Endodermal cell (in vitro differentiated cells): Measurements from ENCODE around the gene CUX1. TPM values are rescaled to one million over a fixed set of nuclear protein-coding genes. Genes with fewer than 3 reads are reported as not detected.
A peak's percentile ranks its signal among the peaks of the same experiment; 100 is the strongest.
"Not testable (repeated sequence)": the region's sequence is repeated elsewhere in the genome, so short reads cannot be mapped to it uniquely, and the experiment has no call there.

Experiments used
- DNase-seq: peaks from one replicate; pipeline ENCODE4 v3.0.0-alpha.2; 2017
- H3K27ac ChIP-seq: 2 replicates; pipeline ENCODE4 v1.5.1; 2013; ENCODE audit warnings: mild to moderate bottlenecking, low read depth, low read length, moderate library complexity
- H3K27me3 ChIP-seq: 2 replicates; pipeline ENCODE4 v1.6.1; 2013; ENCODE audit warnings: mild to moderate bottlenecking, low read length, moderate library complexity; ENCODE audit not compliant: insufficient read depth, control insufficient read depth, poor library complexity, severe bottlenecking
- H3K36me3 ChIP-seq: 2 replicates; pipeline ENCODE4 v1.7.0; 2013; ENCODE audit warnings: mild to moderate bottlenecking, low read length, moderate library complexity; ENCODE audit not compliant: control insufficient read depth, insufficient read depth
- H3K4me1 ChIP-seq: one replicate; pipeline ENCODE4 v1.7.0; 2013; ENCODE audit warnings: low read length; ENCODE audit not compliant: control insufficient read depth, insufficient read depth
- H3K4me3 ChIP-seq: 2 replicates; pipeline ENCODE4 v1.5.1; 2013; ENCODE audit warnings: mild to moderate bottlenecking, low read length, moderate library complexity
- H3K9ac ChIP-seq: 2 replicates; pipeline ENCODE4 v1.6.1; 2013; ENCODE audit warnings: mild to moderate bottlenecking, low read length, moderate library complexity; ENCODE audit not compliant: poor library complexity, severe bottlenecking; ENCODE audit errors: extremely low read depth
- H3K9me3 ChIP-seq: 2 replicates; pipeline ENCODE4 v1.6.1; 2013; ENCODE audit warnings: mild to moderate bottlenecking, low read length, moderate library complexity; ENCODE audit not compliant: control insufficient read depth
- H3K27ac Mint-ChIP-seq: 2 replicates; pipeline ENCODE4 v1.8.0; 2020; ENCODE audit warnings: mixed read lengths
- H3K27me3 Mint-ChIP-seq: 2 replicates; pipeline ENCODE4 v1.8.0; 2021; ENCODE audit warnings: mild to moderate bottlenecking, mixed read lengths; ENCODE audit not compliant: insufficient read depth
- H3K36me3 Mint-ChIP-seq: 2 replicates; pipeline ENCODE4 v1.8.0; 2020; ENCODE audit warnings: low read depth, mixed read lengths
- H3K4me1 Mint-ChIP-seq: 2 replicates; pipeline ENCODE4 v1.8.0; 2020; ENCODE audit warnings: mixed read lengths
- H3K4me3 Mint-ChIP-seq: 2 replicates; pipeline ENCODE4 v1.8.0; 2020; ENCODE audit warnings: mild to moderate bottlenecking, moderate library complexity, mixed read lengths
- H3K9me3 Mint-ChIP-seq: 2 replicates; pipeline ENCODE4 v1.8.0; 2020; ENCODE audit warnings: mild to moderate bottlenecking, mixed read lengths
- CTCF ChIP-seq: fragments of 200-600 bp; sonication (generic); conservative IDR thresholded peaks from 2 replicates; pipeline ENCODE4 v1.5.0; 2021; ENCODE audit warnings: antibody characterized with exemption, mild to moderate bottlenecking
- WGBS, 2 experiments: methylation state at CpG; one replicate each; pipeline versions ENCODE4 v1.1.5 to v1.1.7; 2013; ENCODE audit warnings: missing lambda C conversion rate in 2 of 2, mixed read lengths in 1 of 2; ENCODE audit not compliant: insufficient coverage in 1 of 2, insufficient read length in 1 of 2; 5-methylcytosine and 5-hydroxymethylcytosine counted together
- total RNA-seq, 2 donors: library from RNA; stranded (reverse); fragmentation: NEBNext Ultra II Directional in 1 of 2; extraction: Animal tissue kit (Norgen Biotek cat#: 25700) in 1 of 2; gene quantifications; 2 replicates in 1 of 2; 3 replicates in 1 of 2; pipeline ENCODE4 v1.2.1, GENCODE V29; 2021

Gene CUX1
- total RNA-seq, 2 donors from 2014 or later, result 85.1 to 108 TPM

GRCh38 chr7:101929256-101929655, 111.8 kb downstream of the CUX1 start:
- no peak overlapping the region for H3K27ac Mint-ChIP-seq
- Histone ChIP-seq H3K36me3 (peaks cover 32% of the 10 kb centered on the region), H3K9me3 (peaks cover 17% of the 10 kb centered on the region), H3K27me3 (no peaks in the 10 kb centered on the region), H3K4me1 (peaks cover 13% of the 10 kb centered on the region), H3K4me3 (no peak overlapping the region), H3K27ac (no peak overlapping the region), H3K9ac (no peak overlapping the region)
- WGBS, 2 experiments, result 97 to 100% methylated on average over 2 to 4 of the region's 4 CpGs
- H3K9me3 Mint-ChIP-seq, result peaks cover 20% of the 10 kb centered on the region
- H3K4me3 Mint-ChIP-seq, result no peak overlapping the region
- TF ChIP-seq CTCF, result no peak
- peaks cover 34% of the 10 kb centered on the region for H3K4me1 Mint-ChIP-seq
- no peak for DNase-seq
- H3K27me3 Mint-ChIP-seq, result no peaks in the 10 kb centered on the region
- H3K36me3 Mint-ChIP-seq, result peaks cover 42% of the 10 kb centered on the region

GRCh38 chr7:101929911-101930310, 112.5 kb downstream of the CUX1 start:
- peaks cover 32% of the 10 kb centered on the region for H3K36me3 ChIP-seq
- H3K9me3 ChIP-seq, result peaks cover 17% of the 10 kb centered on the region
- not testable (repeated sequence) for H3K27me3 ChIP-seq, H3K27ac ChIP-seq, H3K27ac Mint-ChIP-seq, H3K4me3 Mint-ChIP-seq, H3K9ac ChIP-seq, H3K27me3 Mint-ChIP-seq, H3K4me3 ChIP-seq, DNase-seq
- H3K36me3 Mint-ChIP-seq, result peaks cover 38% of the 10 kb centered on the region
- WGBS, 2 experiments, result 81 to 96% methylated on average over 4 to 6 of the region's 6 CpGs
- peaks cover 17% of the 10 kb centered on the region for H3K4me1 ChIP-seq
- H3K9me3 Mint-ChIP-seq, result peaks cover 20% of the 10 kb centered on the region
- peaks cover 41% of the 10 kb centered on the region for H3K4me1 Mint-ChIP-seq

GRCh38 chr7:101932083-101932482, 114.7 kb downstream of the CUX1 start:
- Mint-ChIP-seq H3K36me3 (peaks cover 30% of the 10 kb centered on the region), H3K9me3 (peaks cover 20% of the 10 kb centered on the region), H3K27me3 (no peaks in the 10 kb centered on the region), H3K4me3 (no peak overlapping the region), H3K4me1 (peaks cover 59% of the 10 kb centered on the region), H3K27ac (peak overlapping the region; percentile 84)
- no peak for DNase-seq
- Histone ChIP-seq H3K27me3 (no peaks in the 10 kb centered on the region), H3K4me1 (peaks cover 32% of the 10 kb centered on the region), H3K9ac (no peak overlapping the region), H3K9me3 (peaks cover 17% of the 10 kb centered on the region), H3K27ac (no peak overlapping the region), H3K36me3 (peaks cover 22% of the 10 kb centered on the region), H3K4me3 (no peak overlapping the region)
- 91% methylated on average over 14 of the region's 14 CpGs for WGBS, 2 experiments
- no peak for TF ChIP-seq CTCF

GRCh38 chr7:101933028-101933427, 115.6 kb downstream of the CUX1 start:
- TF ChIP-seq CTCF, result no peak
- Mint-ChIP-seq H3K27me3 (no peaks in the 10 kb centered on the region), H3K27ac (peak overlapping the region; percentile 84), H3K36me3 (peaks cover 24% of the 10 kb centered on the region), H3K4me3 (no peak overlapping the region), H3K4me1 (peaks cover 64% of the 10 kb centered on the region), H3K9me3 (peaks cover 20% of the 10 kb centered on the region)
- H3K4me1 ChIP-seq, result peaks cover 32% of the 10 kb centered on the region
- no peak overlapping the region for H3K27ac ChIP-seq
- peaks cover 17% of the 10 kb centered on the region for H3K9me3 ChIP-seq
- peak overlapping the region; percentile 78 for H3K9ac ChIP-seq
- peaks cover 19% of the 10 kb centered on the region for H3K36me3 ChIP-seq
- no peak for DNase-seq
- no peak overlapping the region for H3K4me3 ChIP-seq
- 83% methylated on average over 3 of the region's 4 CpGs; no CpG with 5 or more reads in 1 of the 2 experiments for WGBS, 2 experiments
- H3K27me3 ChIP-seq, result no peaks in the 10 kb centered on the region
